ENCODE data around the gene GABRA4. TPM values are rescaled to one million over a fixed set of nuclear protein-coding genes. Genes with fewer than 3 reads are reported as not detected.

GABRA4 gene
- not detected for total RNA-seq

DNA sequence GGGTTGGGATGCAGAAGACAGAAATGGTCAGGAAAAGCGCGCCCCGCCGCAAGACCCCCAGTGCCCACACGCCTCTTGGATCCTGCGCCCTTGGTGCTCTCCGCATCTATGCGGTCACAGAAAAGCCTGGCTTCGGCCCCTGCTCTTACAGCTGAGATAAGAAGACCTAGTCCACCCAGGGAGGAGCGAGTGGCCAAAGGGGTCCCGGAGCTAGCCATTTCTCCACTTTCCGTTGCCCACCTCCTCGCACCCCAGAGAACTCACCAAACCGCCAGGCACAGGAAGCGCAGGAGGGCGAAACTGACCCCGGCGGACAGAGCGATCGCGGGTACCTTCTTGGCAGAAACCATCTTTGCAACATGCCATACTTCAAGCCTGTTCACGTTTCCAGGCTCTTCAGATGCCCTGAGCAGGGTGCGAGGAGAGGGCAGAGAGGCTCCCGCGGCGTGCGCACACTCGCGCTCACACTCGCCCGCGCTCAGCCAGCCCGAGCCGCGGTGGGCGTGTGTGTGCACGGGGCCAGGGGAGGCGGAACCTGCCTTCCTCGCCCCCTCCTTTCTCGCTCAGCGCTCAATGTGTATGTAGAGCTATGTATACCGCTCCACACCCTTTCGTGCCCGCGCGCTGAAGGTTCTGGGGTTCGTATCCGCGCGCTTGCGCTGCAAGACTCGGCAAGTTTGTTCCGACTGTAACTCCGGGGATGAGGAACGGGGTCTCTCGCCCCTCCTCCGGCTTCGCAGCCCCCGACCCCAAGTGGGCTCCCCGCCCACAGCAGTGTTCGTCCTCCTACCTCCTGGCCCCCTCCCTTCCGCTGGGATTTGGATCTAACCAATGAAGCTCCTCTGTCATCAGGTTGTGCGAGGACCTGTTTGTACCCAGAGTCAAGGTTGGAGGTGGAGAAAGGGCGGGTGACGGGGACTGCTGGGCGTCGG, at the start of gene GABRA4:
TSS of gene GABRA4 (minus strand) at position 507 of the 932 bp plus-strand sequence. CDS start at position 350, 157 bp downstream.
- H3K27me3 Mint-ChIP-seq: peaks cover 42% of the 10 kb centered on the region

DNA sequence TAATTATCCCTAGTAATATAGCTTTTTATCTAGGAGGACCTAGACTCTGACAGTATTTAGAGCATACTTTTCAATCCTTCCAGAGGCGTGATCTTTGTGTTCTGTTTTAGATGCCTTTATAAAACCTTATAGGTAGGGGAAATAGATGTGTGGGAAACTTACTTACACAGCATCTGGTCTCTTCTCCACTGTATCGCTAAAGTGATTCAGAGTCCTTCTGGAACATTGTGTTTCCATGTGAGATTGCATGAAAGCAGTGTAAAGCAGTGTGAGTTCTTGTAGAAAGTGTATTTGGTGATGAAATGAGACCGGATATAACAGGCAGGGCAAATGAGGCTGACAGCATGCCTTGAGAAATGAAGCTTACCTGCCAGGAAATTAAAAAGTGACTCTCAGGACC, 47.4 kb upstream of the GABRA4 start:
- Mint-ChIP-seq H3K4me1 (ENCODE audit: low read depth) (no peaks in the 10 kb centered on the region), H3K27ac (no peak overlapping the region), H3K27me3 (peaks cover 10% of the 10 kb centered on the region), H3K9me3 (no peaks in the 10 kb centered on the region), H3K4me3 (no peak overlapping the region), H3K36me3 (ENCODE audit: low read depth) (no peaks in the 10 kb centered on the region)
- ATAC-seq (no peak), DNase-seq (no peak)
- TF ChIP-seq, protein P1, sequence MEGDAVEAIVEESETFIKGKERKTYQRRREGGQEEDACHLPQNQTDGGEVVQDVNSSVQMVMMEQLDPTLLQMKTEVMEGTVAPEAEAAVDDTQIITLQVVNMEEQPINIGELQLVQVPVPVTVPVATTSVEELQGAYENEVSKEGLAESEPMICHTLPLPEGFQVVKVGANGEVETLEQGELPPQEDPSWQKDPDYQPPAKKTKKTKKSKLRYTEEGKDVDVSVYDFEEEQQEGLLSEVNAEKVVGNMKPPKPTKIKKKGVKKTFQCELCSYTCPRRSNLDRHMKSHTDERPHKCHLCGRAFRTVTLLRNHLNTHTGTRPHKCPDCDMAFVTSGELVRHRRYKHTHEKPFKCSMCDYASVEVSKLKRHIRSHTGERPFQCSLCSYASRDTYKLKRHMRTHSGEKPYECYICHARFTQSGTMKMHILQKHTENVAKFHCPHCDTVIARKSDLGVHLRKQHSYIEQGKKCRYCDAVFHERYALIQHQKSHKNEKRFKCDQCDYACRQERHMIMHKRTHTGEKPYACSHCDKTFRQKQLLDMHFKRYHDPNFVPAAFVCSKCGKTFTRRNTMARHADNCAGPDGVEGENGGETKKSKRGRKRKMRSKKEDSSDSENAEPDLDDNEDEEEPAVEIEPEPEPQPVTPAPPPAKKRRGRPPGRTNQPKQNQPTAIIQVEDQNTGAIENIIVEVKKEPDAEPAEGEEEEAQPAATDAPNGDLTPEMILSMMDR (IDR thresholded peaks at IDR 0.05): no peak
- ChIA-PET CTCF (no interaction called here), POLR2A (no interaction called here)
- intact Hi-C loops (cut with micrococcal nuclease): no loop called here

More for the DNA sequence above, at the start of gene GABRA4:
- H3K4me1 Mint-ChIP-seq (ENCODE audit: low read depth): peaks cover 10% of the 10 kb centered on the region
- no peak within 1 kb of the TSS for H3K27ac Mint-ChIP-seq
- no peaks in the 10 kb centered on the region for H3K36me3 Mint-ChIP-seq (ENCODE audit: low read depth)
- peak within 1 kb of the TSS; percentile 24 for H3K4me3 Mint-ChIP-seq
- peak; percentile 56 for ATAC-seq
- no peaks in the 10 kb centered on the region for H3K9me3 Mint-ChIP-seq
- TF ChIP-seq, protein P1 (IDR thresholded peaks at IDR 0.05): no peak
- intact Hi-C loops (cut with micrococcal nuclease): no loop called here
- POLR2A ChIA-PET: interaction anchor here (0.6 to 0.7 kb wide), 2 partner anchors 242 to 492 kb away, joined by 3 read pairs; partner anchors contain the start of gene ATP10D
- DNase-seq: peak; percentile 4
- CTCF ChIA-PET: interaction anchor here (0.6 to 0.8 kb wide), 2 partner anchors 129 to 771 kb away, joined by 3 read pairs; no protein-coding TSS in a partner anchor

GRCh38 chr4:47038263-47038662, 44.9 kb upstream of the GABRA4 start:
- H3K27ac Mint-ChIP-seq: no peak overlapping the region
- ChIA-PET POLR2A (no interaction called here), CTCF (interaction anchor here (1.9 kb wide), 1 partner anchor 84 kb away, joined by 4 read pairs; no protein-coding TSS in a partner anchor)
- H3K36me3 Mint-ChIP-seq (ENCODE audit: low read depth): no peaks in the 10 kb centered on the region
- ATAC-seq: no peak
- peaks cover 3% of the 10 kb centered on the region for H3K27me3 Mint-ChIP-seq
- DNase-seq: no peak
- H3K4me3 Mint-ChIP-seq: no peak overlapping the region
- H3K4me1 Mint-ChIP-seq (ENCODE audit: low read depth): no peaks in the 10 kb centered on the region
- TF ChIP-seq, protein P1 (IDR thresholded peaks at IDR 0.05): no peak
- intact Hi-C loops (cut with micrococcal nuclease): loop anchor here (10.0 kb wide), 1 partner anchor 193 kb away; no protein-coding TSS in a partner anchor
- H3K9me3 Mint-ChIP-seq: no peaks in the 10 kb centered on the region

- H3K4me3 Mint-ChIP-seq: peak overlapping the region; percentile 52
- ATAC-seq (peak; percentile 92), DNase-seq (peak; percentile 76)
- TF ChIP-seq, protein P1 (IDR thresholded peaks at IDR 0.05): peak; percentile 77
- peaks cover 28% of the 10 kb centered on the region for H3K27me3 Mint-ChIP-seq
- H3K9me3 Mint-ChIP-seq: no peaks in the 10 kb centered on the region
- peaks cover 19% of the 10 kb centered on the region for H3K4me1 Mint-ChIP-seq (ENCODE audit: low read depth)
- H3K36me3 Mint-ChIP-seq (ENCODE audit: low read depth): no peaks in the 10 kb centered on the region
- ChIA-PET POLR2A (no interaction called here), CTCF (interaction anchor here (0.6 to 1.9 kb wide), 8 partner anchors 11 to 742 kb away, joined by 3 to 9 read pairs (median 4); no protein-coding TSS in a partner anchor)
- no peak overlapping the region for H3K27ac Mint-ChIP-seq
- intact Hi-C loops (cut with micrococcal nuclease): loop anchor here (2.0 to 10.0 kb wide), 2 partner anchors 100 to 188 kb away; no protein-coding TSS in a partner anchor
Measured at GRCh38 chr4:47032405-47033106, 39.2 kb upstream of the GABRA4 start.

All from activated CD8-positive, alpha-beta T cell treated with anti-CD3 and anti-CD28 coated beads for 36 hours (primary cell).